IMR-90 (cell line): ENCODE data around the gene MLH3. TPM values are rescaled to one million over a fixed set of nuclear protein-coding genes. Genes with fewer than 3 reads are reported as not detected.

Experiments used
- ATAC-seq: fragments of 200-7000 bp; cut with Tn5 transposase; 2 replicates; pipeline ENCODE4 v1.9.1; 2020; ENCODE audit warnings: low read depth, mild to moderate bottlenecking, moderate library complexity
- BruUV-seq: library from RNA; stranded (reverse); fragments of 400-500 nt; replicated peaks from 2 replicates; lab custom pipeline; 2021; lab: Mats Ljungman, UMichigan
- CTCF ChIA-PET: fragments of 300-600 bp; formaldehyde crosslinking; extraction: SDS; loops from one replicate; lab custom pipeline; 2021; ENCODE audit warnings: antibody characterized with exemption; lab: Yijun Ruan, JAX
- POLR2A ChIA-PET: fragments of 300-600 bp; sonication (Branson Sonifier 250); formaldehyde crosslinking; loops from one replicate; lab custom pipeline; 2022; ENCODE audit warnings: antibody characterized with exemption; ENCODE audit not compliant: unreplicated experiment; lab: Charles Lee
- DNase-seq: peaks from one replicate; pipeline ENCODE4 v3.0.0; 2013
- H2AFZ ChIP-seq: replicated peaks from 2 replicates; pipeline ENCODE3; 2013; ENCODE audit warnings: low read length, mild to moderate bottlenecking; ENCODE audit not compliant: poor library complexity
- H2AK5ac ChIP-seq: 2 replicates; pipeline ENCODE4 v1.6.1; 2013; ENCODE audit warnings: low read depth, low read length, inconsistent platforms
- H2AK9ac ChIP-seq: replicated peaks from 2 replicates; pipeline ENCODE3; 2013; ENCODE audit warnings: mild to moderate bottlenecking, low read depth, low read length, moderate library complexity; ENCODE audit not compliant: poor library complexity
- H2BK120ac ChIP-seq: 2 replicates; pipeline ENCODE4 v1.6.1; 2013; ENCODE audit warnings: low read depth, low read length, inconsistent platforms
- H2BK15ac ChIP-seq: 3 replicates; pipeline ENCODE4 v1.6.1; 2013; ENCODE audit warnings: low read depth, low read length, inconsistent platforms
- H2BK20ac ChIP-seq: 2 replicates; pipeline ENCODE4 v1.6.1; 2013; ENCODE audit warnings: low read depth, mild to moderate bottlenecking, inconsistent platforms, low read length, moderate library complexity
- H2BK5ac ChIP-seq: 2 replicates; pipeline ENCODE4 v1.6.1; 2013; ENCODE audit warnings: mild to moderate bottlenecking, low read depth, low read length, inconsistent platforms; ENCODE audit not compliant: poor library complexity, severe bottlenecking
- H3K14ac ChIP-seq: replicated peaks from 2 replicates; pipeline ENCODE4 v1.6.1; 2013; ENCODE audit warnings: low read depth, low read length, inconsistent platforms
- H3K18ac ChIP-seq: 2 replicates; pipeline ENCODE4 v1.6.1; 2013; ENCODE audit warnings: low read depth, low read length, control low read depth
- H3K23ac ChIP-seq: 2 replicates; pipeline ENCODE4 v1.6.1; 2013; ENCODE audit warnings: low read depth, low read length, inconsistent platforms
- H3K27ac ChIP-seq: 2 replicates; pipeline ENCODE4 v1.5.1; 2013; ENCODE audit warnings: mild to moderate bottlenecking, control low read depth, low read length; ENCODE audit not compliant: insufficient read depth
- H3K27me3 ChIP-seq: 2 replicates; pipeline ENCODE4 v1.6.1; 2013; ENCODE audit warnings: low read length; ENCODE audit not compliant: control insufficient read depth, insufficient read depth
- H3K36me3 ChIP-seq: 2 replicates; pipeline ENCODE4 v1.6.1; 2013; ENCODE audit warnings: low read length, mixed read lengths; ENCODE audit not compliant: control insufficient read depth, insufficient read depth
- H3K4ac ChIP-seq: 2 replicates; pipeline ENCODE4 v1.6.1; 2013; ENCODE audit warnings: low read depth, low read length, inconsistent platforms
- H3K4me1 ChIP-seq: 2 replicates; pipeline ENCODE4 v1.6.1; 2013; ENCODE audit warnings: low read length, mixed read lengths; ENCODE audit not compliant: control insufficient read depth, insufficient read depth
- H3K4me2 ChIP-seq: 2 replicates; pipeline ENCODE4 v1.6.1; 2013; ENCODE audit warnings: low read depth, mild to moderate bottlenecking, control low read depth, low read length, moderate library complexity
- H3K4me3 ChIP-seq: 2 replicates; pipeline ENCODE4 v1.5.1; 2013; ENCODE audit warnings: low read depth, mild to moderate bottlenecking, control low read depth, low read length, moderate library complexity; ENCODE audit not compliant: insufficient read depth
- H3K56ac ChIP-seq: 2 replicates; pipeline ENCODE4 v1.6.1; 2013; ENCODE audit warnings: low read length, inconsistent platforms; ENCODE audit not compliant: insufficient read depth; ENCODE audit errors: extremely low read depth
- H3K79me1 ChIP-seq, 2 experiments: 2 replicates each; pipeline ENCODE4 v1.6.1; 2013; ENCODE audit warnings: low read length in 2 of 2, inconsistent platforms in 1 of 2, low read depth in 1 of 2
- H3K9ac ChIP-seq: 2 replicates; pipeline ENCODE4 v1.6.1; 2013; ENCODE audit warnings: low read depth, low read length, control low read depth
- H3K9me1 ChIP-seq: 2 replicates; pipeline ENCODE4 v1.6.1; 2013; ENCODE audit warnings: low read length, inconsistent platforms; ENCODE audit not compliant: insufficient read depth
- H3K9me3 ChIP-seq: 2 replicates; pipeline ENCODE4 v1.6.1; 2013; ENCODE audit warnings: low read length; ENCODE audit not compliant: control insufficient read depth, insufficient read depth
- H4K20me1 ChIP-seq: 2 replicates; pipeline ENCODE4 v1.6.1; 2013; ENCODE audit warnings: low read length, inconsistent platforms; ENCODE audit not compliant: insufficient read depth
- H4K5ac ChIP-seq: 2 replicates; pipeline ENCODE4 v1.6.1; 2013; ENCODE audit warnings: mild to moderate bottlenecking, low read depth, low read length, control low read depth
- H4K8ac ChIP-seq, 2 experiments: 2 replicates each; pipeline ENCODE4 v1.6.1; 2013; ENCODE audit warnings: low read depth in 2 of 2, low read length in 2 of 2, control low read depth in 1 of 2, inconsistent platforms in 1 of 2
- H4K91ac ChIP-seq: 2 replicates; pipeline ENCODE4 v1.6.1; 2013; ENCODE audit warnings: low read depth, low read length, inconsistent platforms; ENCODE audit not compliant: insufficient read depth
- CEBPB ChIP-seq: IDR thresholded peaks from 2 replicates; pipeline ENCODE4 v1.6.1; 2012; ENCODE audit warnings: low read depth, low read length, improper control_type of control experiment
- CHD1 ChIP-seq: IDR thresholded peaks from 2 replicates; pipeline ENCODE4 v1.6.1; 2012; ENCODE audit warnings: low read depth, low read length, improper control_type of control experiment
- CTCF ChIP-seq: conservative IDR thresholded peaks from 2 replicates; pipeline ENCODE4 v1.5.1; 2012; ENCODE audit warnings: mild to moderate bottlenecking, low read depth, low read length, improper control_type of control experiment
- ELK1 ChIP-seq: fragments of 150-350 bp; IDR thresholded peaks from 2 replicates; pipeline ENCODE4 v1.6.1; 2016; ENCODE audit warnings: low read depth, mild to moderate bottlenecking, low read length, moderate library complexity, borderline replicate concordance
- FOS ChIP-seq: fragments of 150-350 bp; IDR thresholded peaks from 2 replicates; pipeline ENCODE4 v1.6.1; 2016; ENCODE audit warnings: low read depth, low read length
- MXI1 ChIP-seq: IDR thresholded peaks from 2 replicates; pipeline ENCODE4 v1.6.1; 2012; ENCODE audit warnings: low read depth, mild to moderate bottlenecking, low read length, moderate library complexity, borderline replicate concordance
- NFE2L2 ChIP-seq: fragments of 150-350 bp; IDR thresholded peaks from 2 replicates; pipeline ENCODE4 v1.6.1; 2016; ENCODE audit warnings: low read depth, mild to moderate bottlenecking, low read length
- RAD21 ChIP-seq: IDR thresholded peaks from 2 replicates; pipeline ENCODE4 v1.6.1; 2012; ENCODE audit warnings: low read length, improper control_type of control experiment
- RCOR1 ChIP-seq: IDR thresholded peaks from 2 replicates; pipeline ENCODE4 v1.6.1; 2012; ENCODE audit warnings: mild to moderate bottlenecking, low read length, improper control_type of control experiment; ENCODE audit not compliant: insufficient replicate concordance
- USF2 ChIP-seq: fragments of 150-350 bp; IDR thresholded peaks from 2 replicates; pipeline ENCODE4 v1.6.1; 2017; ENCODE audit warnings: mild to moderate bottlenecking, antibody characterized with exemption, low read length, low read depth
- WGBS, 2 experiments: methylation state at CpG; one replicate each; pipeline versions ENCODE4 v1.1.5 to v1.1.7; 2013; ENCODE audit warnings: missing lambda C conversion rate in 2 of 2; ENCODE audit not compliant: insufficient read length in 1 of 2; ENCODE audit errors: extremely low coverage in 2 of 2; 5-methylcytosine and 5-hydroxymethylcytosine counted together
- dilution Hi-C: fragments of 300-500 bp; cut with HindIII; formaldehyde crosslinking; loops from one replicate; pipeline ENCODE4 v1.14.3; 2018; ENCODE audit warnings: low sequenced_read_pairs; ENCODE audit not compliant: unreplicated experiment
- in situ Hi-C: fragments of 300-500 bp; cut with MboI; formaldehyde crosslinking; loops from 3 replicates; pipeline ENCODE4 v1.14.3; 2019; ENCODE audit warnings: low sequenced_read_pairs, inconsistent platforms, mixed read lengths
- intact Hi-C: fragments of 100-400 bp; cut with micrococcal nuclease; formaldehyde crosslinking; loops from 2 replicates; pipeline ENCODE4 v1.10.0; 2022
- polyA plus RNA-seq, 3 experiments: library from polyadenylated mRNA; depleted of rRNA; stranded (reverse); fragments of >200 nt; gene quantifications; 2 replicates each; pipeline ENCODE4 v1.2.3, GENCODE V29; 2012; ENCODE audit warnings: low replicate concordance in 1 of 3
- total RNA-seq: library from RNA; depleted of rRNA; stranded (reverse); fragments of >200 nt; gene quantifications from 2 replicates; pipeline ENCODE4 v1.2.3, GENCODE V29; 2012

Gene MLH3
- total and polyA plus RNA-seq, 2 of the 4 experiments (the other 2 are of a cell fraction): 5.6 to 14.7 TPM

DNA sequence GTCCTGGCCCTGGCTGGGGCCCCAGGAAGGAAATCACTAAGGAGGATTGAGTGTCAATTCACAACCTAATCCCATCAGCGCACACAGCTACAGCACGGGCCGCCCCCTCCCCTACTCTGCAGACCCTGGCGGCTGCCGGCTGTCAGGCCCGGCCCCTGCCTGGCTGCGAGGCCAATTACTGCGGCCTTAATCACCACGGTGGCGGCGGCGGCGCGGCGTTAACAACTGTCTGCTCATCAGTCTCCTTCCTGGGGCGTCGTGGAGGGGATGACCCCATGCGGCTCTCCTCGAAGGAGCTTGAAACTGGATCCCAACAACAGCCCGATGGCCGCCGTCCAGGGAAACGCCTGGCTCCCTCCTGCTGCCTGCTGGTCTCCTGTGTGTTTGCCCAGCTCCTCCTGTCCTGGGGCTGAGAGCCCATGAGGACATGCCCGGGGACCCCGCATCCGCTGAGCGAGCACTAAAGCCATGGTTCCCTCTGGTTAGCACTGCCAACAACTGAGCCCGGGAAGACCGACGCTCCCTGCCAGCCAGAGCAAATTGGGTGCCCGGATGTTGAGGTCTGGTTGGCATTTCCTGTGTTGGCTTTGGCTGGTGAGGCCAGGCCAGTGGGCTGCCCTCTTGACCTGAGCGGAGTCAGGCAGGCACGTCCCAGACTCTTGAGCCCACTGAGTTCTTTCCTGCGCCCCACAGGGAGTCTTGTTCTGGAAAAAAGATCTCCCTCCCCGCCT, 70.4 kb downstream of the MLH3 start:
- no peaks in the 10 kb centered on the region for H3K9me3 ChIP-seq
- intact Hi-C loops: no loop called here
- H3K23ac ChIP-seq: peak overlapping the region; percentile 60; the same call in 1 of the 2 replicates
- no peak overlapping the region; the same call in 1 of the 2 replicates for H3K27ac ChIP-seq
- whole genome bisulfite sequencing, 2 experiments: 21% methylated on average over 6 of the region's 35 CpGs; no CpG with 5 or more reads in 1 of the 2 experiments
- peak overlapping the region; percentile 72 for H3K14ac ChIP-seq
- peak overlapping the region; percentile 75 for H4K91ac ChIP-seq
- H2AK9ac ChIP-seq: peak overlapping the region; percentile 83
- peak overlapping the region; percentile 89 for H2BK120ac ChIP-seq
- H4K5ac ChIP-seq: peak overlapping the region; percentile 27
- peak overlapping the region; percentile 79 for H3K4ac ChIP-seq
- BruUV-seq: no TSS peak
- peak overlapping the region; percentile 92 for H2AFZ ChIP-seq
- no peaks in the 10 kb centered on the region for H4K20me1 ChIP-seq
- H3K4me2 ChIP-seq: no peak overlapping the region
- peaks cover 15% of the 10 kb centered on the region for H3K4me1 ChIP-seq
- peak overlapping the region; percentile 43; the same call in 1 of the 2 replicates for H2AK5ac ChIP-seq
- in situ Hi-C loops: no loop called here
- H3K56ac ChIP-seq: no peak overlapping the region
- no peak overlapping the region for H3K4me3 ChIP-seq
- peaks cover 2% of the 10 kb centered on the region; the same call in 1 of the 2 replicates for H3K27me3 ChIP-seq
- TF ChIP-seq CHD1 (no peak), CTCF (no peak), ELK1 (no peak), RAD21 (no peak), CEBPB (no peak), USF2 (no peak), NFE2L2 (no peak), MXI1 (no peak), FOS (no peak), RCOR1 (no peak)
- dilution Hi-C loops: no loop called here
- no peaks in the 10 kb centered on the region for H3K36me3 ChIP-seq
- H3K9me1 ChIP-seq: peaks cover 6% of the 10 kb centered on the region; the same call in 1 of the 2 replicates
- peak overlapping the region; percentile 73; the same call in 1 of the 2 replicates for H2BK20ac ChIP-seq
- CTCF ChIA-PET: interaction anchor here (1.3 kb wide), 1 partner anchor 12 kb away, joined by 3 read pairs; no protein-coding TSS in a partner anchor
- peak overlapping the region; percentile 27 to 90; a peak in 2 of 4 replicates for H4K8ac ChIP-seq
- no peaks in the 10 kb centered on the region for H3K79me1 ChIP-seq
- POLR2A ChIA-PET: no interaction called here
- peak overlapping the region; percentile 26; the same call in 1 of the 3 replicates for H2BK15ac ChIP-seq
- H3K9ac ChIP-seq: no peak overlapping the region
- no peak overlapping the region for H2BK5ac ChIP-seq
- H3K18ac ChIP-seq: peak overlapping the region; percentile 24; the same call in 1 of the 2 replicates
- ATAC-seq (peak; percentile 76), DNase-seq (peak; percentile 19)
